HG02588 (cell line): Measurements from ENCODE around the gene SFSWAP.
"Not testable (repeated sequence)": the region's sequence is repeated elsewhere in the genome, so short reads cannot be mapped to it uniquely, and the experiment has no call there.

ENCODE experiments used
- ATAC-seq: cut with Tn5 transposase; IDR thresholded peaks from one replicate; pipeline ENCODE4 v1.9.1; 2021; ENCODE audit warnings: mild to moderate bottlenecking, moderate library complexity; ENCODE audit not compliant: unreplicated experiment

Gene SFSWAP

GRCh38 chr12:131701705-131702572 lies 9.0 kb upstream of the SFSWAP start:
- ATAC-seq: no peak

- ATAC-seq: no peak
Measured at GRCh38 chr12:131702573-131702877, 8.4 kb upstream of the SFSWAP start.

- no peak for ATAC-seq
Measured at GRCh38 chr12:131703161-131703560, 7.7 kb upstream of the SFSWAP start.

- no peak for ATAC-seq
Measured at GRCh38 chr12:131704509-131704908, 6.4 kb upstream of the SFSWAP start.

- ATAC-seq: not testable (repeated sequence)
Measured at GRCh38 chr12:131706709-131707108, 4.2 kb upstream of the SFSWAP start.

GRCh38 chr12:131709226-131709625 lies 1.7 kb upstream of the SFSWAP start:
- no peak for ATAC-seq

- ATAC-seq: no peak
Measured at GRCh38 chr12:131711551-131712205, 788 bp downstream of the SFSWAP start.

- ATAC-seq: no peak
Measured at GRCh38 chr12:131713349-131713748, 2.5 kb downstream of the SFSWAP start.

- ATAC-seq: no peak
Measured at GRCh38 chr12:131714759-131715158, 3.9 kb downstream of the SFSWAP start.

GRCh38 chr12:131716282-131716681 lies 5.4 kb downstream of the SFSWAP start:
- ATAC-seq: no peak

- ATAC-seq: no peak
Measured at GRCh38 chr12:131720241-131720640, 9.4 kb downstream of the SFSWAP start.

GRCh38 chr12:131720921-131721320 lies 10.0 kb downstream of the SFSWAP start:
- no peak for ATAC-seq

- ATAC-seq: no peak
Measured at GRCh38 chr12:131721548-131721947, 10.7 kb downstream of the SFSWAP start.

GRCh38 chr12:131723532-131723931 lies 12.6 kb downstream of the SFSWAP start:
- ATAC-seq: no peak

- no peak for ATAC-seq
Measured at GRCh38 chr12:131724534-131724933, 13.6 kb downstream of the SFSWAP start.

GRCh38 chr12:131725503-131725902 lies 14.6 kb downstream of the SFSWAP start:
- ATAC-seq: no peak

- ATAC-seq: no peak
Measured at GRCh38 chr12:131728720-131729119, 17.8 kb downstream of the SFSWAP start.

GRCh38 chr12:131729254-131729955 lies 18.5 kb downstream of the SFSWAP start:
- no peak for ATAC-seq

- no peak for ATAC-seq
Measured at GRCh38 chr12:131732996-131733615, 22.2 kb downstream of the SFSWAP start.

- ATAC-seq: no peak
Measured at GRCh38 chr12:131733874-131734273, 23.0 kb downstream of the SFSWAP start.
